SK-N-SH treated with all-trans-retinoic acid at 6 μM for 48 hours (cell line): Measurements from ENCODE around the gene COL23A1.
"Not testable (repeated sequence)": the region's sequence is repeated elsewhere in the genome, so short reads cannot be mapped to it uniquely, and the experiment has no call there.

ENCODE experiments used
- ATAC-seq: fragments of 200-7000 bp; cut with Tn5 transposase; 3 replicates; pipeline ENCODE4 v1.9.1; 2020; ENCODE audit warnings: mild to moderate bottlenecking, moderate library complexity
- BACH2 ChIP-seq: fragments of 250-450 bp; sonication (Bioruptor Pico); IDR thresholded peaks from 2 replicates; pipeline ENCODE4 v1.9.0; 2021; ENCODE audit warnings: mild to moderate bottlenecking, borderline replicate concordance
- CSDC2 ChIP-seq: fragments of 250-450 bp; sonication (Bioruptor Pico); IDR thresholded peaks from 2 replicates; pipeline ENCODE4 v1.5.0; 2020; ENCODE audit warnings: mild to moderate bottlenecking, moderate library complexity
- ESRRG ChIP-seq: fragments of 250-450 bp; sonication (Bioruptor Pico); IDR thresholded peaks from 2 replicates; pipeline ENCODE4 v1.6.1; 2021; ENCODE audit warnings: mild to moderate bottlenecking
- GLIS3 ChIP-seq: fragments of 250-450 bp; sonication (Bioruptor Pico); IDR thresholded peaks from 2 replicates; pipeline ENCODE4 v1.5.0; 2020; ENCODE audit warnings: mild to moderate bottlenecking, moderate library complexity
- ISL1 ChIP-seq: fragments of 250-450 bp; sonication (Bioruptor Pico); IDR thresholded peaks from 2 replicates; pipeline ENCODE4 v2.1.2; 2022; ENCODE audit warnings: mild to moderate bottlenecking, moderate library complexity
- OSR1 ChIP-seq: fragments of 250-450 bp; sonication (Bioruptor Pico); IDR thresholded peaks from 2 replicates; pipeline ENCODE4 v1.8.0; 2022; ENCODE audit warnings: moderate library complexity, mild to moderate bottlenecking, inconsistent platforms
- PATZ1 ChIP-seq: fragments of 250-450 bp; sonication (Bioruptor Pico); IDR thresholded peaks from 2 replicates; pipeline ENCODE4 v1.8.0; 2020; ENCODE audit warnings: mild to moderate bottlenecking, moderate library complexity, borderline replicate concordance
- POU6F1 ChIP-seq: fragments of 250-450 bp; sonication (Bioruptor Pico); IDR thresholded peaks from 2 replicates; pipeline ENCODE4 v1.8.0; 2021; ENCODE audit warnings: low read depth, mild to moderate bottlenecking, moderate library complexity, borderline replicate concordance
- PPARA ChIP-seq: fragments of 250-450 bp; sonication (Bioruptor Pico); IDR thresholded peaks from 2 replicates; pipeline ENCODE4 v1.5.0; 2020; ENCODE audit warnings: mild to moderate bottlenecking, borderline replicate concordance
- RARB ChIP-seq: fragments of 250-450 bp; sonication (Bioruptor Pico); IDR thresholded peaks from 2 replicates; pipeline ENCODE4 v1.8.0; 2021; ENCODE audit warnings: mild to moderate bottlenecking, moderate library complexity
- TCF4 ChIP-seq: fragments of 250-450 bp; sonication (Bioruptor Pico); IDR thresholded peaks from 2 replicates; pipeline ENCODE4 v1.8.0; 2021; ENCODE audit warnings: mild to moderate bottlenecking, moderate library complexity, borderline replicate concordance
- TOX ChIP-seq: fragments of 250-450 bp; sonication (Bioruptor Pico); IDR thresholded peaks from 2 replicates; pipeline ENCODE4 v1.8.0; 2021; ENCODE audit warnings: mild to moderate bottlenecking, moderate library complexity, borderline replicate concordance
- TSHZ2 ChIP-seq: fragments of 250-450 bp; sonication (Bioruptor Pico); IDR thresholded peaks from 2 replicates; pipeline ENCODE4 v1.5.0; 2020; ENCODE audit warnings: mild to moderate bottlenecking, moderate library complexity
- ZC3H10 ChIP-seq: fragments of 250-450 bp; sonication (Bioruptor Pico); IDR thresholded peaks from 2 replicates; pipeline ENCODE4 v1.5.1; 2021; ENCODE audit warnings: mild to moderate bottlenecking, moderate library complexity
- ZFP3 ChIP-seq: fragments of 250-450 bp; sonication (Bioruptor Pico); IDR thresholded peaks from 2 replicates; pipeline ENCODE4 v1.5.0; 2020; ENCODE audit warnings: mild to moderate bottlenecking, moderate library complexity
- ZFP30 ChIP-seq: fragments of 450-650 bp; formaldehyde crosslinking; IDR thresholded peaks from 2 replicates; pipeline ENCODE4 v1.5.0; 2022; ENCODE audit warnings: mild to moderate bottlenecking, moderate library complexity
- ZNF565 ChIP-seq: fragments of 450-650 bp; formaldehyde crosslinking; conservative IDR thresholded peaks from 2 replicates; pipeline ENCODE4 v1.5.0; 2020; ENCODE audit warnings: low read depth, mild to moderate bottlenecking, moderate library complexity
- ZNF8 ChIP-seq: fragments of 450-650 bp; formaldehyde crosslinking; IDR thresholded peaks from 2 replicates; pipeline ENCODE4 v1.5.0; 2020; ENCODE audit warnings: mild to moderate bottlenecking, moderate library complexity
- TF ChIP-seq, protein P1 (sequence below): fragments of 250-450 bp; sonication (Bioruptor Pico); IDR thresholded peaks from 2 replicates; pipeline ENCODE4 v1.5.1; 2021; ENCODE audit warnings: mild to moderate bottlenecking, moderate library complexity
- TF ChIP-seq, protein P2 (sequence below): fragments of 250-450 bp; sonication (Bioruptor Pico); IDR thresholded peaks from 2 replicates; pipeline ENCODE4 v1.5.1; 2020; ENCODE audit warnings: low read depth, mild to moderate bottlenecking, moderate library complexity

COL23A1 gene

GRCh38 chr5:178304016-178304415 lies 286.2 kb downstream of the COL23A1 start (continued):
- TF ChIP-seq ZNF565 (CRISPR knock-in tag) (no peak), ZFP3 (CRISPR knock-in tag) (no peak), OSR1 (CRISPR knock-in tag) (no peak), RARB (CRISPR knock-in tag) (no peak), TOX (no peak), POU6F1 (no peak), ZNF8 (CRISPR knock-in tag) (no peak), ZC3H10 (CRISPR knock-in tag) (no peak), ESRRG (CRISPR knock-in tag) (no peak), BACH2 (CRISPR knock-in tag) (no peak), GLIS3 (CRISPR knock-in tag) (no peak)
- TF ChIP-seq, all 23 proteins: peak for 0

DNA sequence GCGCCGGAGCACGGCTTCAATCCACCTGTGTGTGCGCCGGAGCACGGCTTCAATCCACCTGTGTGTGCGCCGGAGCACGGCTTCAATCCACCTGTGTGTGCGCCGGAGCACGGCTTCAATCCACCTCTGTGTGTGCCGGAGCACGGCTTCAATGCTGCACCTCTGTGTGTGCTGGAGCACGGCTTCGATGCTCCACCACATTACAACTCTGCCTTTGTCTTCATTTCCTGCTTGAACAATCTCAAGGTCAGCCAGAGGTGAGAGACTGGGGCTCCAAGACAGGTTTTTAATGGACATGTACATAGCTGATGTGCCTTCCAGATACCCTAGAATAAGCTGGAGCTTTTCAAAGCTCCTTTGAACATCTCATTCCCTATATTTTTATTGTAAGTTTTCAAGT lies 287.9 kb downstream of the COL23A1 start:
- not testable (repeated sequence) for ATAC-seq

- no peak for TF ChIP-seq ZFP3 (CRISPR knock-in tag)
- TF ChIP-seq, protein P1, sequence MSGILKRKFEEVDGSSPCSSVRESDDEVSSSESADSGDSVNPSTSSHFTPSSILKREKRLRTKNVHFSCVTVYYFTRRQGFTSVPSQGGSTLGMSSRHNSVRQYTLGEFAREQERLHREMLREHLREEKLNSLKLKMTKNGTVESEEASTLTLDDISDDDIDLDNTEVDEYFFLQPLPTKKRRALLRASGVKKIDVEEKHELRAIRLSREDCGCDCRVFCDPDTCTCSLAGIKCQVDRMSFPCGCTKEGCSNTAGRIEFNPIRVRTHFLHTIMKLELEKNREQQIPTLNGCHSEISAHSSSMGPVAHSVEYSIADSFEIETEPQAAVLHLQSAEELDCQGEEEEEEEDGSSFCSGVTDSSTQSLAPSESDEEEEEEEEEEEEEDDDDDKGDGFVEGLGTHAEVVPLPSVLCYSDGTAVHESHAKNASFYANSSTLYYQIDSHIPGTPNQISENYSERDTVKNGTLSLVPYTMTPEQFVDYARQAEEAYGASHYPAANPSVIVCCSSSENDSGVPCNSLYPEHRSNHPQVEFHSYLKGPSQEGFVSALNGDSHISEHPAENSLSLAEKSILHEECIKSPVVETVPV (CRISPR knock-in tag): no peak
- TF ChIP-seq ESRRG (CRISPR knock-in tag): no peak
- no peak for TF ChIP-seq ZNF565 (CRISPR knock-in tag)
- no peak for TF ChIP-seq TSHZ2 (CRISPR knock-in tag)
- TF ChIP-seq POU6F1: no peak
- TF ChIP-seq CSDC2 (CRISPR knock-in tag): no peak
- TF ChIP-seq PATZ1 (CRISPR knock-in tag): no peak
- TF ChIP-seq TCF4 (CRISPR knock-in tag): no peak
- TF ChIP-seq BACH2 (CRISPR knock-in tag): no peak
- no peak for TF ChIP-seq TOX
- TF ChIP-seq ISL1 (CRISPR knock-in tag): no peak
- TF ChIP-seq, protein P2, sequence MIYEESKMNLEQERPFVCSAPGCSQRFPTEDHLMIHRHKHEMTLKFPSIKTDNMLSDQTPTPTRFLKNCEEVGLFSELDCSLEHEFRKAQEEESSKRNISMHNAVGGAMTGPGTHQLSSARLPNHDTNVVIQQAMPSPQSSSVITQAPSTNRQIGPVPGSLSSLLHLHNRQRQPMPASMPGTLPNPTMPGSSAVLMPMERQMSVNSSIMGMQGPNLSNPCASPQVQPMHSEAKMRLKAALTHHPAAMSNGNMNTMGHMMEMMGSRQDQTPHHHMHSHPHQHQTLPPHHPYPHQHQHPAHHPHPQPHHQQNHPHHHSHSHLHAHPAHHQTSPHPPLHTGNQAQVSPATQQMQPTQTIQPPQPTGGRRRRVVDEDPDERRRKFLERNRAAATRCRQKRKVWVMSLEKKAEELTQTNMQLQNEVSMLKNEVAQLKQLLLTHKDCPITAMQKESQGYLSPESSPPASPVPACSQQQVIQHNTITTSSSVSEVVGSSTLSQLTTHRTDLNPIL: no peak
- TF ChIP-seq PPARA (CRISPR knock-in tag): no peak
- no peak for TF ChIP-seq ZC3H10 (CRISPR knock-in tag)
- no peak for TF ChIP-seq ZFP30
- TF ChIP-seq, all 23 proteins: peak for 0
- ATAC-seq: no peak
Observed at GRCh38 chr5:178301641-178302040, 288.6 kb downstream of the COL23A1 start.
